Naive thymus-derived CD4-positive, alpha-beta T cell (primary cell): ENCODE results near the gene PMF1. TPM values are rescaled to one million over a fixed set of nuclear protein-coding genes. Genes with fewer than 3 reads are reported as not detected.
"Not testable (repeated sequence)": the region's sequence is repeated elsewhere in the genome, so short reads cannot be mapped to it uniquely, and the experiment has no call there.

ENCODE experiments used
- ATAC-seq: fragments of 150-1000 bp; cut with Tn5 transposase; 2 replicates; pipeline ENCODE4 v1.10.0; 2021; ENCODE audit warnings: mild to moderate bottlenecking, moderate library complexity
- CTCF ChIA-PET: fragments of 350-600 bp; sonication (Branson Sonifier 250); formaldehyde crosslinking; loops from one replicate; lab custom pipeline; 2021; ENCODE audit warnings: antibody characterized with exemption; lab: Charles Lee
- POLR2A ChIA-PET: fragments of 350-600 bp; sonication (Branson Sonifier 250); formaldehyde crosslinking; loops from one replicate; lab custom pipeline; 2021; ENCODE audit warnings: antibody characterized with exemption, inconsistent platforms; lab: Charles Lee
- DNase-seq, 9 donors: peaks; one replicate each; pipeline versions ENCODE4 v3.0.0 to v3.0.0-alpha.2; 2020 to 2022; ENCODE audit warnings: mixed read lengths in 1 of 9
- H3K27ac ChIP-seq: one replicate; pipeline ENCODE4 v1.7.0; 2013; ENCODE audit warnings: mild to moderate bottlenecking, low read depth, low read length, moderate library complexity
- H3K27me3 ChIP-seq, 2 donors: one replicate each; pipeline ENCODE4 v1.7.0; 2013; ENCODE audit warnings: low read length in 2 of 2, mild to moderate bottlenecking in 2 of 2, moderate library complexity in 2 of 2; ENCODE audit not compliant: control insufficient read depth in 2 of 2, insufficient read depth in 2 of 2
- H3K36me3 ChIP-seq, 3 experiments: 1 replicate in 2 of 3; 2 replicates in 1 of 3; pipeline ENCODE4 v1.7.0; 2013; ENCODE audit warnings: low read length in 3 of 3, mild to moderate bottlenecking in 3 of 3, moderate library complexity in 1 of 3; ENCODE audit not compliant: insufficient read depth in 3 of 3, control insufficient read depth in 2 of 3
- H3K4me1 ChIP-seq, 2 donors: one replicate each; pipeline ENCODE4 v1.7.0; 2013; ENCODE audit warnings: low read length in 2 of 2, mild to moderate bottlenecking in 2 of 2, moderate library complexity in 1 of 2; ENCODE audit not compliant: control insufficient read depth in 2 of 2, insufficient read depth in 2 of 2
- H3K4me3 ChIP-seq: 2 replicates; pipeline ENCODE4 v1.7.0; 2013; ENCODE audit warnings: mild to moderate bottlenecking, low read length
- H3K9me3 ChIP-seq, 3 experiments: 1 replicate in 2 of 3; 2 replicates in 1 of 3; pipeline ENCODE4 v1.7.0; 2013; ENCODE audit warnings: low read length in 3 of 3; ENCODE audit not compliant: control insufficient read depth in 2 of 3
- H3K27ac Mint-ChIP-seq, 9 donors: one replicate each; pipeline ENCODE4 v1.8.0; 2020 to 2022; ENCODE audit warnings: mixed read lengths in 9 of 9, mild to moderate bottlenecking in 8 of 9, moderate library complexity in 5 of 9, inconsistent platforms in 2 of 9
- H3K27me3 Mint-ChIP-seq, 5 donors: one replicate each; pipeline ENCODE4 v1.8.0; 2021 to 2022; ENCODE audit warnings: mixed read lengths in 5 of 5, mild to moderate bottlenecking in 1 of 5
- H3K36me3 Mint-ChIP-seq, 5 donors: one replicate each; pipeline ENCODE4 v1.8.0; 2020 to 2022; ENCODE audit warnings: mixed read lengths in 5 of 5, mild to moderate bottlenecking in 3 of 5, inconsistent platforms in 1 of 5
- H3K4me1 Mint-ChIP-seq, 7 donors: one replicate each; pipeline ENCODE4 v1.8.0; 2020 to 2022; ENCODE audit warnings: mixed read lengths in 7 of 7, mild to moderate bottlenecking in 3 of 7, inconsistent platforms in 1 of 7
- H3K4me3 Mint-ChIP-seq, 10 donors: one replicate each; pipeline ENCODE4 v1.8.0; 2020 to 2022; ENCODE audit warnings: mild to moderate bottlenecking in 10 of 10, mixed read lengths in 10 of 10, moderate library complexity in 6 of 10, inconsistent platforms in 2 of 10
- H3K9me3 Mint-ChIP-seq, 11 donors: one replicate each; pipeline ENCODE4 v1.8.0; 2020 to 2022; ENCODE audit warnings: mixed read lengths in 11 of 11, mild to moderate bottlenecking in 4 of 11, inconsistent platforms in 1 of 11, moderate library complexity in 1 of 11
- intact Hi-C, 2 donors: fragments of 100-400 bp; cut with micrococcal nuclease; formaldehyde crosslinking; loops; one replicate each; pipeline ENCODE4 v1.15.1; 2023
- polyA plus RNA-seq, 2 donors: library from polyadenylated mRNA; unstranded; fragments of 300-500 nt; fragmentation: Illumina TruSeq; gene quantifications; one replicate each; pipeline ENCODE4 v1.2.3, GENCODE V29; 2021
- total RNA-seq, 6 experiments: library from RNA in 5 of 6; stranded (reverse) in 5 of 6; gene quantifications; 1 replicate in 5 of 6; 2 replicates in 1 of 6; pipeline ENCODE4 v1.2.3 and lab custom pipeline; 2021 to 2026

Gene PMF1
- total and polyA plus RNA-seq, 7 experiments from 2014 or later, result 42.2 to 81.2 (median 66.3) TPM

DNA sequence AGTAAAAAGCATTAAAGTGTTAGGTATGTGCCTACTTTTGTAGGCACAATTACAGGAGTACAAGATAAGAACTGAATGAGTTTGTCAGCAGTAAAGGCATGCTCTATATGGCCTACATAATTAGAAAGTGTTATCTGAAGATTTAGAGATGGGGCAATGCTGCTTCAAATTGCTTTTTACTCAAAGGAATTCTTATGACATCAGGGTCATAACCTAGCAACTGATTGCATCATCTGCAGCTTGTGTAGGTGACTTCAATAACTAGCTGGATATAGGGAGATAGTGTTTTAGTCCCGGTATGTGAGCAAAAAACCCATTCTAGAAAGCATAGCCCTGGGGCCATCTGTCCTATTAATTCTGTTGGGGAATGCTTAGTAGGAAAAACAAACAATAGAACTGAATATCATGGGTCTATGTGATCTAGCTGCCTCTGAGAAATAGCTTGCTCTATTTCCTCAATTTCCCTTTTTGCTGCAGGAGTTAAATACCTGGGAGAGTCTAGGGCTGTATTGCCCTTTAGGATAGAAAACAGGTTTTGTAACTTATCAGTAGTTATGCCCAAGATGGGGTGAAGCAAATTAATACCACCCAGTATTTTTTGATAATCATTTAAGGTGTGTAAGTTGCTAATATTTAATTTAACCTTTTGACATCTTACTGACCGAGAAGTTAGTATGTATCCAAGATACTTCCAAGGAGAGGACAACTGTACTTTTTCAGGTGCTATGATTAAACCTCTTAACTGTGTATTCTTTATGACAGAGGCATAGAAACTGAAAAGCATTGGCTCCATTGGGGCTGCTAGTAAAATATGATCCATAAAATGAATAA, 26.2 kb upstream of the PMF1 start:
- H3K27me3 Mint-ChIP-seq, H3K36me3 Mint-ChIP-seq, H3K4me1 Mint-ChIP-seq, H3K4me3 ChIP-seq, H3K4me1 ChIP-seq, H3K27ac Mint-ChIP-seq, H3K27ac ChIP-seq, H3K36me3 ChIP-seq, H3K9me3 ChIP-seq, H3K27me3 ChIP-seq, ATAC-seq, DNase-seq, intact Hi-C loops, H3K4me3 Mint-ChIP-seq: not testable (repeated sequence)
- H3K9me3 Mint-ChIP-seq, result peaks cover 0 to 12% (median 0%) of the 10 kb centered on the region in 11 donors
- POLR2A ChIA-PET, result interaction anchor here (0.5 to 1.4 kb wide), 3 partner anchors 10 to 194 kb away, joined by 3 to 4 read pairs (median 4); partner anchors contain the start of gene PMF1
- CTCF ChIA-PET, result interaction anchor here (0.6 to 0.8 kb wide), 2 partner anchors 38 to 68 kb away, joined by 3 to 4 read pairs; no protein-coding TSS in a partner anchor

DNA sequence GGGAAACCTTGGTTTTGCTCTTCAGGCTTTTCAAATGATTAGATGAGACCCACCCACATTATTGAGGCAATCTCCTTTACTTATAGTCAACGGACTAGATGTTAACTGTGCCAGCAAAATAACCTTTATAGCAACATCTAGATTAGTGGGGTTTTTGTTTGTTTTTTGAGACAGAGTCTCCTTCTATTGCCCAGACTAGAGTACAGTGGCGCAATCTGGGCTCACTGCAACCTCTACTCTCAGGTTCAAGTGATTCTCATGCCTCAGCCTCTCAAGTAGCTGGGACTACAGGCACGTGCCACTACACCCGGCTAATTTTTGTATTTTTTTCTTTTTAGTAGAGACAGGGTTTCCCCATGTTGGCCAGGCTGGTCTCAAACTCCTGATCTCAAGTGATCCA, 22.5 kb upstream of the PMF1 start:
- not testable (repeated sequence) for DNase-seq, ATAC-seq, H3K36me3 Mint-ChIP-seq, H3K4me3 Mint-ChIP-seq, H3K27ac Mint-ChIP-seq, H3K9me3 ChIP-seq, H3K27ac ChIP-seq, H3K4me3 ChIP-seq, H3K36me3 ChIP-seq, H3K27me3 Mint-ChIP-seq, H3K27me3 ChIP-seq
- intact Hi-C loops, result loop anchor here in 1 of 2 donors (5.0 to 10.0 kb wide), 2 partner anchors 552 to 1965 kb away; partner anchors contain the start of genes MRPL24 and UBAP2L
- Mint-ChIP-seq H3K9me3 (peaks cover 0 to 12% (median 0%) of the 10 kb centered on the region in 11 donors), H3K4me1 (peaks cover 15 to 23% (median 20%) of the 10 kb centered on the region in 7 donors)
- ChIA-PET CTCF (interaction anchor here (0.7 kb wide), 1 partner anchor 61 kb away, joined by 4 read pairs; no protein-coding TSS in a partner anchor), POLR2A (interaction anchor here (0.7 to 1.0 kb wide), 2 partner anchors 21 to 22 kb away, joined by 3 read pairs; partner anchors contain the start of gene PMF1)
- H3K4me1 ChIP-seq, result peaks cover 8 to 12% of the 10 kb centered on the region in 2 donors

DNA sequence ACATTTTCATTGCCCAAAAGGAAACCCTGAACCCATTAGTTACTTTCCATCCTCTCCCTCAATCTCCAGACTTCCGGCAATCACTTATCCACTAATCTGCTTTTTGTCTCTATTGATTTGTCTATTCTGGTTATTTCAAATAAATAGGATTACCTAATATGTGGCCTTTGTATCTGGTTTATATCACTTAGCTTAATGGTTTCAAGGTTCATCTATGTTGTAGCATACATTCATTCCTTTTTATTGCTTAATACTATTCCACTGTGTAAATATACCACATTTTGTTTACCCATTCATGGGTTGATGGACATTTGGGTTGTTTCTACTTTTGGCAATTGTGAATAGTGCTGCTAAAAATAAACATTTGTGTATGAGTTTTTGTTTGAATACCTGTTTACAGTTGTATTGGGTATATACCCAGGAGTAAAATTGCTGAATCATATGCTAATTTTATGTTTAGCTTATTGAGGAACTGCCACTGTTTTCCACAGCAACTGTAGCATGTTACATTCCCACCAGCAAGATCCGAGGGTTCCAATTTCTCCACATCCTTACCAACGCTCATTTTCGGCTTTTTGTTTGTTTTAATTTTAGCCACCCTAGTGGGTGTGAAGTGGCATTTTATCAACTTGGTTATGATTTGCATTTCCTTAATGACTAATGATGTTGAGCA, 21.4 kb upstream of the PMF1 start:
- DNase-seq (no peak), ATAC-seq (no peak)
- Mint-ChIP-seq H3K4me3 (peak overlapping the region in 1 of 10 donors; percentile 24), H3K36me3 (peaks cover 4 to 14% (median 6%) of the 10 kb centered on the region in 5 donors), H3K27ac (no peak overlapping the region), H3K4me1 (peaks cover 20 to 34% (median 28%) of the 10 kb centered on the region in 7 donors), H3K9me3 (peaks cover 0 to 9% (median 0%) of the 10 kb centered on the region in 11 donors), H3K27me3 (no peaks in the 10 kb centered on the region)
- intact Hi-C loops, result loop anchor here in 1 of 2 donors (5.0 to 10.0 kb wide), 2 partner anchors 551 to 1967 kb away; partner anchors contain the start of genes MRPL24 and UBAP2L
- Histone ChIP-seq H3K27me3 (no peaks in the 10 kb centered on the region), H3K36me3 (peaks cover 0 to 8% (median 3%) of the 10 kb centered on the region in 3 experiments), H3K27ac (no peak overlapping the region), H3K4me3 (no peak overlapping the region), H3K9me3 (no peaks in the 10 kb centered on the region), H3K4me1 (peaks cover 8 to 19% of the 10 kb centered on the region in 2 donors)
- ChIA-PET POLR2A (interaction anchor here (1.0 kb wide), 1 partner anchor 21 kb away, joined by 3 read pairs; the partner anchor contains the start of gene PMF1), CTCF (interaction anchor here (1.3 kb wide), 1 partner anchor 34 kb away, joined by 5 read pairs; no protein-coding TSS in a partner anchor)

DNA sequence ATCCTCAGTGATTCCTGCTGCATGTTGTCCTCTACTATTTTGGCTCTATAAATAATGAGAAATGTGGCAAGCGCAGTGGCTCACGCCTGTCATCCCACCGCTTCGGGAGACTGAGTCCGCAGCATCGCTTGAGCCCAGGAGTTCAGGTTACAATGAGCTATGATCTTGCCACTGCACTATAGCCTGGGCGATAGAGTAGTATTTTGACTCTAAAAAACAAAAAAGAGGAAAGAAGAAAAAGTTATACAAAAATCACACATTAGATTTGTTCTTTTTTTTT, 19.7 kb upstream of the PMF1 start:
- intact Hi-C loops, result loop anchor here (1.0 to 10.0 kb wide), 10 partner anchors 19 to 1968 kb away; partner anchors contain the start of genes KHDC4 (in 1 of the 2), LAMTOR2 (in 1 of the 2), MRPL24 (in 1 of the 2) and PMF1 (in 1 of the 2)
- Histone ChIP-seq H3K9me3 (no peaks in the 10 kb centered on the region), H3K27me3 (no peaks in the 10 kb centered on the region), H3K4me3 (peak overlapping the region; percentile 92), H3K36me3 (peaks cover 0 to 10% (median 10%) of the 10 kb centered on the region in 3 experiments), H3K27ac (peak overlapping the region; percentile 77), H3K4me1 (peaks cover 8 to 26% of the 10 kb centered on the region in 2 donors)
- peak overlapping the region in 8 of 9 donors; percentile 85 to 97 (median 93) for H3K27ac Mint-ChIP-seq
- H3K9me3 Mint-ChIP-seq, result no peaks in the 10 kb centered on the region
- DNase-seq (no peak), ATAC-seq (no peak)
- ChIA-PET CTCF (interaction anchor here (0.7 kb wide), 1 partner anchor 412 kb away, joined by 3 read pairs; no protein-coding TSS in a partner anchor), POLR2A (interaction anchor here (0.6 to 2.6 kb wide), 9 partner anchors 20 to 139 kb away, joined by 3 to 29 read pairs (median 3); partner anchors contain the start of genes LAMTOR2, PMF1 and SMG5)
- H3K4me1 Mint-ChIP-seq, result peaks cover 20 to 48% (median 39%) of the 10 kb centered on the region in 7 donors
- H3K27me3 Mint-ChIP-seq, result no peaks in the 10 kb centered on the region
- peak overlapping the region; percentile 83 to 99 (median 97) for H3K4me3 Mint-ChIP-seq
- H3K36me3 Mint-ChIP-seq, result peaks cover 4 to 17% (median 6%) of the 10 kb centered on the region in 5 donors

DNA sequence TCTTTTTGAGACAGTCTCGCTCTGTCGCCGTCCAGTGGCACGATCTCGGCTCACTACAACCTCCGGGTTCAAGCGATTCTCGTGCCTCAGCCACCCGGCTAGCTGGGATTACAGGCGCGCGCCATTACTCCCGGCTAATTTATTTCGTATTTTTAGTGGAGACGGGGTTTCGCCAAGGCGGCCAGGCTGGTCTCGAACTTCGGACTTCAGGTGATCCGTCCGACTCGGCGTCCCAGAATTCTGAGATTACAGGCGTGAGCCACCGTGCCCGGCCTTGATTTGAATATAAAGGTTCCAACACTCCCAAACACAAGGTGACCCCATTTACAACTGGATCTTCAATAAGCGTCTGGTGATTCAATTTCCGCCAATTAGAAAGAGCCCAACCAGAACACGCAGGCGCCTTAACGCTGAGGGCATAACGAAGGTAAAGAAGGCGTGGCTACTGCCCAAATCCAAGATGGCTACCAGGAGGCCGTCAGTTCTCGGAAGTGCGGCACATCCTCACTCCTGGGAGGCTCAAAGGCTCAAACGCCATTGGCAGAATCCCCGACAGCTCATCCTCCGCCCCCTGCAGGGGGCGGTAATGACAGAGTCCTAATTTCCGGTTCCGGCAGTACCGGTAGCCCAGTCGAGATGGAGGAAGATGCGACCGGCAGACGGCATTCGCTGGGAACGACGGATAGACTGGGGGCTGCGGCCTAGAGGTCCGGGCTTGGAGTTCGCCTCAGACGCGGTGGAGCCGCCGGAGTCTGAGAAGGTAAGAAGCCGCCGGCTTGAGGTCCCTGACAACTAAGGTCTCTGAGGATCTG, 19.1 kb upstream of the PMF1 start, which contains the start of gene SLC25A44:
SLC25A44 (plus strand) TSS at position 617 of the 812 bp plus-strand sequence. CDS start 5,744 bp downstream, outside the sequence.
- peak within 1 kb of the TSS; percentile 85 to 97 (median 93) for H3K27ac Mint-ChIP-seq
- ATAC-seq, result peak; percentile 99
- peaks cover 4 to 17% (median 6%) of the 10 kb centered on the region in 5 donors for H3K36me3 Mint-ChIP-seq
- intact Hi-C loops, result loop anchor here (1.0 to 10.0 kb wide), 14 partner anchors 19 to 1969 kb away; partner anchors contain the start of genes LAMTOR2 (in 2 of the 2), SMG5 (in 2 of the 2), CCT3 (in 1 of the 2) and KHDC4 (in 1 of the 2)
- H3K36me3 ChIP-seq, result peaks cover 0 to 10% (median 10%) of the 10 kb centered on the region in 3 experiments
- peak within 1 kb of the TSS; percentile 83 to 99 (median 97) for H3K4me3 Mint-ChIP-seq
- H3K9me3 Mint-ChIP-seq, result no peaks in the 10 kb centered on the region
- POLR2A ChIA-PET, result interaction anchor here (0.6 to 2.6 kb wide), 12 partner anchors 17 to 307 kb away, joined by 3 to 29 read pairs (median 3); partner anchors contain the start of genes LAMTOR2, MEF2D, PMF1 and SMG5
- H3K27ac ChIP-seq, result peak within 1 kb of the TSS; percentile 86
- peaks cover 22 to 53% (median 45%) of the 10 kb centered on the region in 7 donors for H3K4me1 Mint-ChIP-seq
- no peaks in the 10 kb centered on the region for H3K9me3 ChIP-seq
- DNase-seq, result peak; percentile 94 to 98 (median 97)
- H3K27me3 ChIP-seq, result no peaks in the 10 kb centered on the region
- H3K4me1 ChIP-seq, result peaks cover 12 to 31% of the 10 kb centered on the region in 2 donors
- H3K27me3 Mint-ChIP-seq, result no peaks in the 10 kb centered on the region
- CTCF ChIA-PET, result interaction anchor here (0.6 to 1.2 kb wide), 4 partner anchors 11 to 412 kb away, joined by 3 read pairs; partner anchors contain the start of gene PMF1
- peak within 1 kb of the TSS; percentile 92 for H3K4me3 ChIP-seq
